GM21360 (cell line): ENCODE results near the gene OR11H6.
"Not testable (repeated sequence)": the region's sequence is repeated elsewhere in the genome, so short reads cannot be mapped to it uniquely, and the experiment has no call there.

Experiments used
- ATAC-seq: cut with Tn5 transposase; IDR thresholded peaks from one replicate; pipeline ENCODE4 v1.9.1; 2021; ENCODE audit warnings: mild to moderate bottlenecking, moderate library complexity; ENCODE audit not compliant: unreplicated experiment

Gene OR11H6

GRCh38 chr14:20262642-20263128, 39.2 kb downstream of the OR11H6 start:
- no peak for ATAC-seq

- ATAC-seq: not testable (repeated sequence)
These were observed 40.9 kb downstream of the OR11H6 start for GRCh38 chr14:20264361-20264760.

DNA sequence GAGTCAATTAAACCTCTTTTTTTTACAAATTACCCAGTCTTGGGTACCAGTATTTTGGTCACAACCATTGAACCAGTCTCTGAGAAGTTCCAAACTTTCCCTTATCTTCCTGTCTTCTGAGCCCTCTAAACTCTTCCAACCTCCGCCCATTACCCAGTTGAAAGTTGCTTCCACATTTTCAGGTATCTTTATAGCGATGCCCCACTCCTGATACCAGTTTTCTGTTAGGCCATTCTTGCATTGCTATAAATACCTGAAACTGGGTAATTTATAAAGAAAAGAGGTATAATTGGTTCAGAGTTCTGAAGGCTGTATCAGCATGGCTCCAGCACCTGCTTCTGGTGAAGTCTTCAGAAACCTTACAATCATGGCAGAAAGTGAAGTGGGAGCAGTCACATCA, 50.6 kb downstream of the OR11H6 start:
- no peak for ATAC-seq
